ENCODE measurements around the gene DUSP6. TPM values are rescaled to one million over a fixed set of nuclear protein-coding genes. Genes with fewer than 3 reads are reported as not detected.

Gene DUSP6
- total and polyA plus RNA-seq, 2 of the 8 experiments (the other 6 are each of a cell fraction or from before 2014, with no cell fraction given): 99.3 to 179 TPM

DNA sequence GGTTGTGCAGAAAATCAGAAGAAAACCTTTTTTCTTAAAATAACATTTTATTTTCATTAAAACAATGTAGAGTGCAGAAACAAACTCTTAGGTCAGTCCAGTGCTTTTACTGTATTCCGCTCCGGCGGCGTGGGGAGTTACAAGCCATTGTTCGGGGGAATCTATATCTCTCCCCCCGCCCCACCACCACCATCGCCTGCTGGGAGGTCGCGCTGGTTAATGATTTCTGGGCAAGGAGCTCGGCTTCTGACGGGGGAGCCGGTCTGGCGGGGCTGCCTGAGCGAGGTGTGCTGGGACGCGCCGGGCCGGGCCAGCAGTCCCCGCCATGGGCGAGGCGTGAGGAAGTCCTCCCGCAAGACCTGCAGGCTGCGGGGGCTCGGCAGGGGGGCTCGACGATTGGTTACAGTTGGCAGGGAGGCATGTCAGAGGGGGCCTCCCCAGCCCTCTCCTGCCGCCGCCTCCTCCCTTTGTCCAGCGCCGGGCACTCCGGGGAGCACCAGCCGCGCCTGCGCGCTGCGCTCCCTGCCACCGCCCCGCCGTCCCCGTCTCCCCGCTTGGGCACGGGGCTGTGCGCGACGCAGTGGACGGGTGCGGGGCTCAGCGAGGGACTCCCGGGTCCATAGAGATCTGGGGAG lies 1.0 kb upstream of the DUSP6 start (continued):
- TF ChIP-seq EZH2 (IDR thresholded peaks at IDR 0.05; ENCODE audit: low read depth, low read length, severe bottlenecking) (no peak), MAFK (IDR thresholded peaks at IDR 0.05; ENCODE audit: low read depth, low read length) (no peak), POLR2AphosphoS5 (IDR thresholded peaks at IDR 0.05; ENCODE audit: low read depth, low read length) (no peak), CEBPB (IDR thresholded peaks at IDR 0.05; ENCODE audit: low read depth, low read length) (no peak), SAP30 (IDR thresholded peaks at IDR 0.05; ENCODE audit: insufficient read depth, insufficient replicate concordance, low read length) (no peak), BACH1 (IDR thresholded peaks at IDR 0.05; ENCODE audit: low read length) (no peak), SUZ12 (IDR thresholded peaks at IDR 0.05; ENCODE audit: low read length) (no peak), CHD1 (IDR thresholded peaks at IDR 0.05; ENCODE audit: low read depth, low read length) (no peak), TBP (IDR thresholded peaks at IDR 0.05; ENCODE audit: low read depth, low read length) (no peak), BCL11A (IDR thresholded peaks at IDR 0.05; ENCODE audit: low read depth in 2 of 2, low read length in 2 of 2) (no peak), GTF2F1 (IDR thresholded peaks at IDR 0.05; ENCODE audit: borderline replicate concordance, low read depth, low read length) (no peak), KDM5A (IDR thresholded peaks at IDR 0.05; ENCODE audit: low read length) (no peak), CBX5 (IDR thresholded peaks at IDR 0.05; ENCODE audit: low read depth, low read length) (no peak)
- TF ChIP-seq, protein P1, sequence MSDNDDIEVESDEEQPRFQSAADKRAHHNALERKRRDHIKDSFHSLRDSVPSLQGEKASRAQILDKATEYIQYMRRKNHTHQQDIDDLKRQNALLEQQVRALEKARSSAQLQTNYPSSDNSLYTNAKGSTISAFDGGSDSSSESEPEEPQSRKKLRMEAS (IDR thresholded peaks at IDR 0.05): no peak
- TF ChIP-seq, protein P2, sequence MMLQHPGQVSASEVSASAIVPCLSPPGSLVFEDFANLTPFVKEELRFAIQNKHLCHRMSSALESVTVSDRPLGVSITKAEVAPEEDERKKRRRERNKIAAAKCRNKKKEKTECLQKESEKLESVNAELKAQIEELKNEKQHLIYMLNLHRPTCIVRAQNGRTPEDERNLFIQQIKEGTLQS (IDR thresholded peaks at IDR 0.05; ENCODE audit: insufficient read depth, low read depth, low read length): no peak
